DMS53 treated with DMSO at 0.1 percent for 48 hours (cell line): ENCODE data around the gene PRAMEF13.
"Not testable (repeated sequence)": the region's sequence is repeated elsewhere in the genome, so short reads cannot be mapped to it uniquely, and the experiment has no call there.

Experiments
- DNase-seq: peaks from one replicate; lab custom pipeline; 2025; ENCODE audit not compliant: unreplicated experiment; lab: John Stamatoyannopoulos, UW

Gene PRAMEF13

DNA sequence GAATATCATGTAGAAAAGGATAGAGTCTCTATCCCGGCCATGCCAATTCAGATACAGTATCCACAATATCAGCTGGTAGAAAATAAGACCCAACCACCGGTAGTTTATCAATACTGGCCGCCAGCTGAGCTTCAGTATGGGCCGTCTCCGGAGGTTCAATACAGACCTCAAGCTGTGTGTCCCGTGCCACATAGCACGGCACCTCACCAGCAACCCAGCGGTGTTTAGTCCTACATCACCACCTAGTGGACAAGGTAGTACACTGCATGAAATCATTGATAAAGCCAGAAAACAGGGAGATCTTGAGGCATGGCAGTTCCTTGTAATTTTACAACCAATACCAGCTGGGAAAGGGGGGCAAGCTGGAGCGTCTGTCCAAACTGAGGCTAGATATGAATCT, 7.5 kb upstream of the PRAMEF13 start:
- not testable (repeated sequence) for DNase-seq

DNA sequence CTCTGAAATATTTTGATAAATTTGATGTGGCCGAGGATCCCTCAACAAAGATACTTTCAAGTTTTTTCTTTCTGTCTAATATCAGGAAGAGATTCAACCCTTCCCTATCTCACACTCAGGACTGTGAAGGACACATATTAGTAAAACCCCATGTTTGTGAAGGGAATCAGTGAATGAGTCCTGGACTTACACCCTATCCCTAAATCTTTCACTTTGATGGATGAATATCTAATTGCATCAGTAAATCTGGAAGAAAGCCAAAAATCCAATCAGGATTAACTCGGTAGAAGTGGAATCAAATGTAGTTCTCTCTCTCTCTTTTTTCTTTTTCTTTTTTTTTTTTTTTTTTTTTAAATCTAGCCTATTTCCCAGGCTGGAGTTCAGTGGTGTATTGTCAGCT, 29.7 kb downstream of the PRAMEF13 start, which contains the start of gene PRAMEF9:
TSS of gene PRAMEF9 (plus strand) at position 301 of the 400 bp plus-strand sequence. CDS start 3,433 bp downstream, outside the sequence.
- not testable (repeated sequence) for DNase-seq

DNA sequence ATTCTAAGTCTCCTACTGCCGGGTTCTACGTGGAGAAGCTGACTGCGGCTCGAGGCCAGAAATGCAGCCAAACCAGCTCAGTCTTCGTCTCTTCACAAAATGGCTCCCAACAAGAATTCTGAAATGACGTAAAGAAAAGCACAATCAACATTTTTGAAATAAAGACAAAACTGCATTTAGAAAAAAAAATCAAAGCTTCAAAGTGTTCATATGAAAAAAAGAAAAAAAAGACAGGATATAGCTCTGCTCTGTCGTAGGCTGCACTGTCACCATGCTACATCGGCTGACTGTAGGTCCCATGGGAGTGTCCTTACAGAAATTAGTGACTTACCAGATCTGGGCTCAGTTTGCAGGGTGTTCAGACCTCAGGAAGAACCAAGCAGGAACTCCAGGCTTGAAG, 35.7 kb downstream of the PRAMEF13 start, which contains the start of gene HNRNPCL4:
TSS of gene HNRNPCL4 (minus strand) at position 101 of the 400 bp plus-strand sequence. CDS start 164 bp downstream, outside the sequence.
- not testable (repeated sequence) for DNase-seq

DNA sequence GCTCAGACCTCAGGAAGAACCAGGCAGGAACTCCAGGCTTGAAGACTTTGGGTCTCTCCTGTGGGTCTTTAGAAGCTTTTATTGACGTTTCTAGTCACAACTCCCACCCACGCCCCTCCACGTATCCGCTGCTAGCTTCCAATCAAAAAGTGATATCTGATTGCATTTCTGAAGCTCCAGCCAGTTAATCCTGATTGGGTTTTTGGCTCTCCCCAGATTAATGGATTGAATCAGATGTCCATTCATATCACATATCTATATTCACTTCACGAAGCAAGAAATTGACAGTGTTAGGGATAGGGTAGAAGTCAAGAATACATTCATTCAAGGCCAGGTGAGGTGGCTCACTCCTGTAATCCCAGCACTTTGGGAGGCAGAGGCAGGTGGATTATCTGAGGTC, 45.3 kb downstream of the PRAMEF13 start, which contains the start of gene PRAMEF26:
TSS of gene PRAMEF26 (minus strand) at position 101 of the 400 bp plus-strand sequence. CDS start 2,914 bp downstream, outside the sequence.
- DNase-seq, result not testable (repeated sequence)
